Retinal pigment epithelial cell (primary cell): ENCODE measurements around the gene TSPAN9.

Source experiments
- DNase-seq: peaks from one replicate; pipeline ENCODE4 v3.0.0-alpha.2; 2010; ENCODE audit warnings: low read depth
- H3K4me3 ChIP-seq: 2 replicates; pipeline ENCODE4 v1.5.1; 2011; ENCODE audit warnings: mild to moderate bottlenecking, low read length, control low read depth, moderate library complexity
- TF ChIP-seq, protein P1 (sequence below): conservative IDR thresholded peaks from 2 replicates; pipeline ENCODE4 v1.5.1; 2011; ENCODE audit warnings: low read depth, low read length, control low read depth, inconsistent platforms

TSPAN9 gene

DNA sequence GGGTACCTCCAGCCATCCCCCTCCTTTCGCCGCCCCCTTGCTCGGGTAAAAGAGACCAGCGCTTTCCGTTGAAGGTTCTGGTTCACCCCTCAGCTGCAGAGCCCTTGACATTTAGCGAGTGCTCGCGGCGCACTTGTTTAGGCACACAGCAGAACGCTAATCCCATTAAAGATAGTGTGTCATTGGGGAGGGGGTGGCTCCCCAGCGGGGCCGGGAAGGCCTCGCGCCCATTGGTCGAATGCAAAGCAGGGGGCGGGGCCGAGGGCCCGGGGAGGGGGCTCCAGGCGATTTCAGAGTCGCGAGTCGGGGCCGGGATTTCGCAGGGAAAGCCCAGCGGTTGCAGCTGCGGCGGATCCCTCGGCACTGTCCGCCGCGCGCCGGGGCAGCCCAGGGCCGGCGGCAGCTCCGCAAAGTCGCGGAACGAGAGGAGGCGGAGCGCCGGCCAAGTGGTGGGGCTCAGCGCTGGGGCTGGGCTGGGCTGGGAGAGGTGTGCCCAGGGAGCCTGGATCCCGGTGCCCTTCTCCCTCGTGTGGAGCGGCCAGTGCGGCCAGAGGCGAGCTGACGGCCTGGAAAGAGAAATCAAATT lies 122.9 kb downstream of the TSPAN9 start:
- TF ChIP-seq, protein P1, sequence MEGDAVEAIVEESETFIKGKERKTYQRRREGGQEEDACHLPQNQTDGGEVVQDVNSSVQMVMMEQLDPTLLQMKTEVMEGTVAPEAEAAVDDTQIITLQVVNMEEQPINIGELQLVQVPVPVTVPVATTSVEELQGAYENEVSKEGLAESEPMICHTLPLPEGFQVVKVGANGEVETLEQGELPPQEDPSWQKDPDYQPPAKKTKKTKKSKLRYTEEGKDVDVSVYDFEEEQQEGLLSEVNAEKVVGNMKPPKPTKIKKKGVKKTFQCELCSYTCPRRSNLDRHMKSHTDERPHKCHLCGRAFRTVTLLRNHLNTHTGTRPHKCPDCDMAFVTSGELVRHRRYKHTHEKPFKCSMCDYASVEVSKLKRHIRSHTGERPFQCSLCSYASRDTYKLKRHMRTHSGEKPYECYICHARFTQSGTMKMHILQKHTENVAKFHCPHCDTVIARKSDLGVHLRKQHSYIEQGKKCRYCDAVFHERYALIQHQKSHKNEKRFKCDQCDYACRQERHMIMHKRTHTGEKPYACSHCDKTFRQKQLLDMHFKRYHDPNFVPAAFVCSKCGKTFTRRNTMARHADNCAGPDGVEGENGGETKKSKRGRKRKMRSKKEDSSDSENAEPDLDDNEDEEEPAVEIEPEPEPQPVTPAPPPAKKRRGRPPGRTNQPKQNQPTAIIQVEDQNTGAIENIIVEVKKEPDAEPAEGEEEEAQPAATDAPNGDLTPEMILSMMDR, result no peak
- peak; percentile 37 for DNase-seq
- H3K4me3 ChIP-seq, result peak overlapping the region; percentile 54

DNA sequence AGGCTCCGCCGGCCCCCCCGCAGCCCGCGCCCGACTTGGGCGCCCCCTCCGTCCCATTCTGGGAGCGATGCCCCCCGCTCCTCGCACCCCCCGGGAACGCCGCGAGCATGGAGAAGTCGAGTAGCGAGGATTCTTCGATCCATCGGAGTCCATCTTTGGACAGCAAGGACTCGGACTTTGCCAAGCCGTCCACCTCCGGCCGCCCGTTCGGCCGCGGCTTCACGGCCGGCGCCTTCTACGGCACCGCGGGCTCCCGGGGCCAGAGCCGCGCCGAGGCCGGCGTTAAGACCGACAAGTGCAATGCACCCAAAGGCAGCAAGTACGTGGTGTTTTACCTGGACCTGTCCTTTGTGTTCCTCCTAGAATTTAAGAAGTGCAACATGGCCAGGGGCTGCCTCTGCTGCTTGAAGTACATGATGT lies 123.6 kb downstream of the TSPAN9 start:
- H3K4me3 ChIP-seq, result peak overlapping the region; percentile 54
- DNase-seq, result no peak
- TF ChIP-seq, protein P1, result no peak

DNA sequence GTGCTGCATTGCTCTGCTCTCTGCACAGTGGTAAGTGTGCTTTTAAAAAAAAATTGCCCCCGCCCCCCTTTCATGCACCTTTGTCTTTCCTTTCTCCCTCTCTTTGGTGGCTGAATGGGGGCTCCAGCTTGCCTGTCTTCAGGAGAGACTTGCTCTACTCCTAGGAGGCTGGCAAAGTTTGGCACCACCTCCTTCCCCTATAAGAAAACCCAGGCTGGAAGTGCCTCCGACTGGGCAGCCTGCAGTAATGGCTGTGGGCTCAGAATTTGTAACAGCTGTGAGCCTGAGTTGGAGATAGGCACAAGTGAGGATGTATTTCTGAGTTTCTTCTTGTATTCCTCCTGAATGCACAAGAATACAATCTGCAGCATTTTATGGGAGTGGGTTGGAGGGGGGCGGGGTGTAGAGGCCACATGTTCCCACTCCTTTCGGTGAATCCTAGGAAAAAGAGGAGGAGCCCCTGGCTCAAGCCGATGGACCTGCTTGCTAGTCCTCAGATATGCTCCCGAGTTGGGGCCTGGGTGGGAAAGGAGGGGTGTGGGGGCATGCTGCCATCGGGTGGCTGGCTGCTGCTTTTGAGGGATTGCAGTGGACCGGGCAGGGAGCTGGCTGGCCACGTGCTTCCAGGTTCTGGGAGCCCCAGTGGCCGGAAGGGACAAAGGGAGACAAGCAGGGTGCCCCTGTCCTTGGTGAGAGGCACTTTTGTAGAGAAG lies 124.3 kb downstream of the TSPAN9 start:
- DNase-seq, result no peak
- peak overlapping the region; percentile 54 for H3K4me3 ChIP-seq
- TF ChIP-seq, protein P1, result no peak

DNA sequence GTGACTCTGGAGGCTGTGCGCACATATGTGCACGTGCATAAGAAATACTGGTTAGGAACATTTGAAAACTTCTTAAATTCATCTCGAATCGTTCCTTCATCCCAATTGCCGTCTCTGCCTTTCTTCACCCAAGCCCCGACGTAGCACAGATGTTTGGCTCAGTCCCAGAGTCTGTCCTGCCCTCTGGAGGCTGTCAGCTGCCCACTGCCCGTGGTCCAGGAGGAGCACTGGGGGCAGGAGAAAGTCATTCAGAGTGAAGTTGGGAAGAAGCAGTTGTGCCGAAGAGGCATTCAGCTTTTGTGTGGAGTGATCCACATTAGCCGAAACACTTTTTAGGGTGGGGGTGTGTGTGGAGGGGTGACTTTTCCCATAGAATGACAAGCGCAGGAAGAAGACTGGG lies 124.9 kb downstream of the TSPAN9 start:
- no peak overlapping the region for H3K4me3 ChIP-seq
- no peak for DNase-seq
- TF ChIP-seq, protein P1, result peak; percentile 16

DNA sequence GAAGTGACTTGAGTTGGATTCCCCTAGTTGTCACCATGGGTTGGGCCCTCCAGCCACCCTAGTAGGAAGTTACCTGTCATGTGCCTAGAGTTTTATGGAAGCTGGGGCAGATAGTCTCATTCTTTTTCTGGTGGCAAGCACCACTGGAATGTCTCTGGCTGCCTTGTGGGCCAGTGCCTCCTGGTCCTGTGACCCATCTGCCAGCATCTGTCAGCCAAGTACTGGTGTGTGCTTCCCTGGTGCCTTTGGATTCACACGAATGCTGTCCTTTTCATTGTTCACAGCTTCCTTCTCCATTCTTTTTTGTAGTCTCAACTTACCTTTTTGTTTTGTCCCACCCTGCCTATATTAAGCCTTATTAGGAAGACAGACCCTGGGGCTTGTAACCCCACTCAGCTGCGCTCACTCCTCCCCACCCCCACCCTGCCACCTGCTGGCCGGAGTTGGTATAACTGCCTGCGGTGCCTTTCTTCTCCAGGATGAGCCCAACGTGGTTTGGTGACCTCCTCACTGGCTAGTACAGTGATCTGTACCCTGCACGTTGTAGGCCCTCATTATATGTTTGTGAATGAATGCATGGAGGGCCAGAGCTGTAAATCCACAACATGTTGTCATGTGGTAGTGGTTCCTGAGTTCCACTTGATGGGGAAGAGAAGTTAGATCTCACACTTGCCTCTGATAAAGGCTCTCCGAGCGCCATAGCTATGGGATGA lies 125.7 kb downstream of the TSPAN9 start:
- no peak for DNase-seq
- TF ChIP-seq, protein P1, result peak; percentile 96
- H3K4me3 ChIP-seq, result no peak overlapping the region

DNA sequence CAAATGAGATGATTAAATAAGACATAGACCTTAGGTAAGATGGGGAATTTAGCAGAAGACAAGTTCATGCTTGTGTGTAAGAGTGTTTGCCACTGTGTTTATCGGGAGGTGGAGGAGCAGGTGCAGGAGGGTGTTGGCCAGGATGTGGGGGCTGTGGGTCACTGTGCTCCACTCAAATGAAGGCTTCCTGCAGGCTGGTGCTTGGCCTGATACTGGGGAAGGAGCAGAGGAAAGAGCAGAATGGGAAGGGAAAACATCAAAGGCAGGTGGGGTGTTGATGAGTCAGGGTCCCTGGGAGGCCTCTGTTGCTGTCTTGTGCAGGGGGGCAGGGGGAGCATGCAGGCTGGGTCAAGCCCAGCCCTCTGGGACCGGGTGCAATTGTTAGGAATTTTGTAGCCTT lies 126.5 kb downstream of the TSPAN9 start:
- TF ChIP-seq, protein P1, result no peak
- no peak overlapping the region for H3K4me3 ChIP-seq
- no peak for DNase-seq
